ENCODE data around the gene GTPBP2. TPM values are rescaled to one million over a fixed set of nuclear protein-coding genes. Genes with fewer than 3 reads are reported as not detected.
"Not testable (repeated sequence)": the region's sequence is repeated elsewhere in the genome, so short reads cannot be mapped to it uniquely, and the experiment has no call there.

GTPBP2 gene
- total RNA-seq, 1 experiment from 2014 or later, result 72.2 TPM

GRCh38 chr6:43665376-43665775 lies 36.3 kb upstream of the GTPBP2 start:
- no peak overlapping the region for H3K4ac ChIP-seq (ENCODE audit: low read depth, low read length)
- Mint-ChIP-seq H3K4me3 (no peak overlapping the region), H3K27me3 (ENCODE audit: low read depth) (peaks cover 18% of the 10 kb centered on the region), H3K4me1 (peaks cover 32 to 36% of the 10 kb centered on the region in 2 experiments), H3K36me3 (ENCODE audit: insufficient read depth in 1 of 3, low read depth in 3 of 3) (peaks cover 6 to 11% (median 10%) of the 10 kb centered on the region in 3 experiments; a peak in 5 of 7 replicates), H3K27ac (peak overlapping the region in 1 of 3 experiments; percentile 52; a peak in 1 of 7 replicates), H3K9me3 (peaks cover 7 to 8% of the 10 kb centered on the region in 2 experiments; a peak in 4 of 5 replicates)
- H3K27me3 ChIP-seq (ENCODE audit: insufficient read depth, low read length), result no peaks in the 10 kb centered on the region
- no peak overlapping the region for H3K56ac ChIP-seq (ENCODE audit: insufficient read length, low read depth, low read length)
- DNase-seq, result no peak
- H4K8ac ChIP-seq (replicated peaks; ENCODE audit: insufficient read length, low read depth, low read length), result no peak overlapping the region
- H4K5ac ChIP-seq (ENCODE audit: insufficient read length, low read depth, low read length), result no peak overlapping the region
- H2BK120ac ChIP-seq (ENCODE audit: low read depth, low read length, poor library complexity, severe bottlenecking), result no peak overlapping the region
- no peak overlapping the region for H2BK15ac ChIP-seq (ENCODE audit: low read depth, low read length)
- no peak overlapping the region; the same call in 1 of the 2 replicates for H3K14ac ChIP-seq (ENCODE audit: insufficient read depth, low read length)
- no peaks in the 10 kb centered on the region for H3K9me3 ChIP-seq (ENCODE audit: control insufficient read depth, low read depth, low read length)
- no peak overlapping the region for H3K23ac ChIP-seq (ENCODE audit: insufficient read length, low read depth, low read length)
- no peak overlapping the region for H3K4me2 ChIP-seq (ENCODE audit: insufficient read depth, insufficient read length, low read length)
- no peaks in the 10 kb centered on the region for H3K79me2 ChIP-seq (ENCODE audit: insufficient read depth, low read length)
- no peak overlapping the region for H2BK5ac ChIP-seq (ENCODE audit: insufficient read length, low read length)
- no peak overlapping the region for H3T11ph ChIP-seq (ENCODE audit: low read length)
- WGBS (ENCODE audit: extremely low coverage, insufficient read length, low lambda C conversion rate), result no CpG with 5 or more reads among the region's 1 CpG
- H3K9ac ChIP-seq (ENCODE audit: extremely low read depth, insufficient read length, low read length), result no peak overlapping the region
- no peak overlapping the region for H2BK12ac ChIP-seq (ENCODE audit: insufficient read length, low read depth, low read length)
- peaks cover 4% of the 10 kb centered on the region for H3K4me1 ChIP-seq (ENCODE audit: insufficient read depth, low read length)
- no peak for TF ChIP-seq CTCF (conservative IDR thresholded peaks at IDR 0.05)
- H3K23me2 ChIP-seq (ENCODE audit: insufficient read length, low read depth, low read length, poor library complexity, severe bottlenecking), result no peaks in the 10 kb centered on the region
- H3K79me1 ChIP-seq (ENCODE audit: insufficient read depth, low read depth, low read length, poor library complexity, severe bottlenecking), result no peaks in the 10 kb centered on the region
- H4K20me1 ChIP-seq (ENCODE audit: control insufficient read depth, insufficient read depth, insufficient read length), result no peaks in the 10 kb centered on the region
- no peak overlapping the region for H3K27ac ChIP-seq (ENCODE audit: insufficient read length, low read depth, low read length)
- H3K18ac ChIP-seq (ENCODE audit: insufficient read length, low read depth, low read length), result no peak overlapping the region
- no peak overlapping the region for H4K91ac ChIP-seq (ENCODE audit: insufficient read length, low read depth, low read length)
- no peak overlapping the region for H2AK5ac ChIP-seq (ENCODE audit: insufficient read length, low read length)
- H2BK20ac ChIP-seq (ENCODE audit: low read depth, low read length, poor library complexity, severe bottlenecking), result no peak overlapping the region
- no peak overlapping the region for H2AFZ ChIP-seq (ENCODE audit: low read length)

GRCh38 chr6:43662948-43663347 lies 33.9 kb upstream of the GTPBP2 start:
- peaks cover 7 to 11% of the 10 kb centered on the region in 2 experiments; a peak in 4 of 5 replicates for H3K9me3 Mint-ChIP-seq
- not testable (repeated sequence) for H3K79me2 ChIP-seq (ENCODE audit: insufficient read depth, low read length); H3K4me2 ChIP-seq (ENCODE audit: insufficient read depth, insufficient read length, low read length)

More at GRCh38 chr6:43662948-43663347, 33.9 kb upstream of the GTPBP2 start:
- H3K23me2 ChIP-seq (ENCODE audit: insufficient read length, low read depth, low read length, poor library complexity, severe bottlenecking); H3K9me3 ChIP-seq (ENCODE audit: control insufficient read depth, low read depth, low read length); H3K27ac ChIP-seq (ENCODE audit: insufficient read length, low read depth, low read length); H3K27me3 ChIP-seq (ENCODE audit: insufficient read depth, low read length); H4K8ac ChIP-seq (replicated peaks; ENCODE audit: insufficient read length, low read depth, low read length); H3K4ac ChIP-seq (ENCODE audit: low read depth, low read length); DNase-seq; H3K27ac Mint-ChIP-seq; H2AK5ac ChIP-seq (ENCODE audit: insufficient read length, low read length); H2BK5ac ChIP-seq (ENCODE audit: insufficient read length, low read length); H2BK12ac ChIP-seq (ENCODE audit: insufficient read length, low read depth, low read length); H3T11ph ChIP-seq (ENCODE audit: low read length); H2AFZ ChIP-seq (ENCODE audit: low read length); H3K56ac ChIP-seq (ENCODE audit: insufficient read length, low read depth, low read length); H4K91ac ChIP-seq (ENCODE audit: insufficient read length, low read depth, low read length); H3K14ac ChIP-seq (ENCODE audit: insufficient read depth, low read length); H4K5ac ChIP-seq (ENCODE audit: insufficient read length, low read depth, low read length); H3K9ac ChIP-seq (ENCODE audit: extremely low read depth, insufficient read length, low read length); H3K4me3 Mint-ChIP-seq; H4K20me1 ChIP-seq (ENCODE audit: control insufficient read depth, insufficient read depth, insufficient read length); H3K4me1 ChIP-seq (ENCODE audit: insufficient read depth, low read length); H2BK20ac ChIP-seq (ENCODE audit: low read depth, low read length, poor library complexity, severe bottlenecking); H3K23ac ChIP-seq (ENCODE audit: insufficient read length, low read depth, low read length); H3K79me1 ChIP-seq (ENCODE audit: insufficient read depth, low read depth, low read length, poor library complexity, severe bottlenecking); H2BK120ac ChIP-seq (ENCODE audit: low read depth, low read length, poor library complexity, severe bottlenecking); H3K18ac ChIP-seq (ENCODE audit: insufficient read length, low read depth, low read length); H2BK15ac ChIP-seq (ENCODE audit: low read depth, low read length): not testable (repeated sequence)
- peaks cover 6 to 11% (median 6%) of the 10 kb centered on the region in 3 experiments; a peak in 5 of 7 replicates for H3K36me3 Mint-ChIP-seq (ENCODE audit: insufficient read depth in 1 of 3, low read depth in 3 of 3)
- H3K4me1 Mint-ChIP-seq, result peaks cover 10 to 12% of the 10 kb centered on the region in 2 experiments
- peaks cover 20% of the 10 kb centered on the region for H3K27me3 Mint-ChIP-seq (ENCODE audit: low read depth)
- no CpG with 5 or more reads among the region's 5 CpGs for WGBS (ENCODE audit: extremely low coverage, insufficient read length, low lambda C conversion rate)
